Liver (tissue), 9 donors: ENCODE results near the gene HMX2. TPM values are rescaled to one million over a fixed set of nuclear protein-coding genes. Genes with fewer than 3 reads are reported as not detected.

ENCODE experiments used
- DNase-seq: peaks from one replicate; pipeline ENCODE4 v3.0.0-alpha.2; 2017; ENCODE audit warnings: low spot score
- H3K27ac ChIP-seq, 2 donors: one replicate each; pipeline ENCODE4 v1.7.0; 2013; ENCODE audit warnings: inconsistent platforms in 2 of 2, low read length in 2 of 2, control low read depth in 1 of 2, low read depth in 1 of 2, mild to moderate bottlenecking in 1 of 2
- H3K27me3 ChIP-seq, 4 donors: one replicate each; pipeline versions ENCODE4 v1.6.1 to v1.7.0; 2013; ENCODE audit warnings: low read length in 3 of 4, inconsistent platforms in 1 of 4, mild to moderate bottlenecking in 1 of 4, moderate library complexity in 1 of 4; ENCODE audit not compliant: control insufficient read depth in 4 of 4, insufficient read depth in 4 of 4
- H3K36me3 ChIP-seq, 4 donors: one replicate each; pipeline versions ENCODE4 v1.6.1 to v1.7.0; 2013; ENCODE audit warnings: low read length in 3 of 4, mild to moderate bottlenecking in 3 of 4, low read depth in 1 of 4, moderate library complexity in 1 of 4; ENCODE audit not compliant: control insufficient read depth in 4 of 4, insufficient read depth in 3 of 4
- H3K4me1 ChIP-seq, 4 donors: one replicate each; pipeline versions ENCODE4 v1.6.1 to v1.7.0; 2013; ENCODE audit warnings: low read length in 3 of 4, mild to moderate bottlenecking in 3 of 4, moderate library complexity in 1 of 4; ENCODE audit not compliant: control insufficient read depth in 4 of 4, insufficient read depth in 4 of 4
- H3K4me3 ChIP-seq, 3 donors: one replicate each; pipeline versions ENCODE4 v1.6.1 to v1.7.0; 2013; ENCODE audit warnings: low read length in 3 of 3, control low read depth in 1 of 3, low read depth in 1 of 3, mild to moderate bottlenecking in 1 of 3
- H3K9ac ChIP-seq, 2 donors: one replicate each; pipeline ENCODE4 v1.7.0; 2013; ENCODE audit warnings: low read length in 2 of 2, mild to moderate bottlenecking in 2 of 2, moderate library complexity in 2 of 2, control low read depth in 1 of 2, low read depth in 1 of 2
- H3K9me3 ChIP-seq, 4 donors: one replicate each; pipeline versions ENCODE4 v1.6.1 to v1.7.0; 2013; ENCODE audit warnings: low read length in 3 of 4; ENCODE audit not compliant: control insufficient read depth in 4 of 4
- EGR1 ChIP-seq, 2 donors: IDR thresholded peaks; 2 replicates each; pipeline ENCODE4 v1.6.1; 2016 to 2018; ENCODE audit warnings: antibody characterized with exemption in 2 of 2, low read depth in 2 of 2
- FOXA1 ChIP-seq: IDR thresholded peaks from 2 replicates; pipeline ENCODE4 v1.6.1; 2016; ENCODE audit warnings: antibody characterized with exemption
- FOXA2 ChIP-seq: IDR thresholded peaks from 2 replicates; pipeline ENCODE4 v1.6.1; 2016; ENCODE audit warnings: antibody characterized with exemption
- GABPA ChIP-seq, 2 donors: IDR thresholded peaks in 1 of 2; conservative IDR thresholded peaks in 1 of 2; 2 replicates each; pipeline ENCODE4 v1.6.1; 2016; ENCODE audit warnings: antibody characterized with exemption in 2 of 2, mild to moderate bottlenecking in 1 of 2, moderate library complexity in 1 of 2
- HNF4A ChIP-seq, 2 donors: conservative IDR thresholded peaks; 2 replicates each; pipeline ENCODE4 v1.6.1; 2016; ENCODE audit warnings: antibody characterized with exemption in 2 of 2, mild to moderate bottlenecking in 2 of 2
- HNF4G ChIP-seq: IDR thresholded peaks from 2 replicates; pipeline ENCODE4 v1.6.1; 2016; ENCODE audit warnings: antibody characterized with exemption
- JUND ChIP-seq, 2 donors: IDR thresholded peaks; 2 replicates each; pipeline ENCODE4 v1.6.1; 2016; ENCODE audit warnings: antibody characterized with exemption in 2 of 2
- NR2F2 ChIP-seq: IDR thresholded peaks from 2 replicates; pipeline ENCODE4 v1.6.1; 2016; ENCODE audit warnings: antibody characterized with exemption
- RAD21 ChIP-seq, 2 donors: IDR thresholded peaks; 2 replicates each; pipeline ENCODE4 v1.6.1; 2016; ENCODE audit warnings: antibody characterized with exemption in 2 of 2, mild to moderate bottlenecking in 2 of 2
- RXRA ChIP-seq, 2 donors: IDR thresholded peaks; 2 replicates each; pipeline ENCODE4 v1.6.1; 2017 to 2018; ENCODE audit warnings: antibody characterized with exemption in 2 of 2, mild to moderate bottlenecking in 1 of 2
- SP1 ChIP-seq: IDR thresholded peaks from 2 replicates; pipeline ENCODE4 v1.6.1; 2018; ENCODE audit warnings: antibody characterized with exemption, mild to moderate bottlenecking
- TAF1 ChIP-seq: conservative IDR thresholded peaks from 2 replicates; pipeline ENCODE4 v1.6.1; 2016; ENCODE audit warnings: antibody characterized with exemption, mild to moderate bottlenecking
- WGBS: extraction: QIAGEN DNeasy Blood & Tissue Kit; methylation state at CpG from one replicate; pipeline ENCODE4 v1.1.7; 2013; 5-methylcytosine and 5-hydroxymethylcytosine counted together
- polyA plus RNA-seq, 2 donors: library from polyadenylated mRNA; stranded (reverse) in 1 of 2; unstranded in 1 of 2; fragments of 200-250 nt in 1 of 2; fragments of >200 nt in 1 of 2; fragmentation: Nextera tagmentation in 1 of 2; extraction: Ambion mirVana in 1 of 2; gene quantifications; one replicate each; pipeline versions ENCODE4 v1.2.1 to v1.2.3, GENCODE V29; 2013 to 2015
- total RNA-seq, 2 donors: library from RNA; depleted of rRNA; stranded (reverse); fragments of >200 nt; gene quantifications; one replicate each; pipeline ENCODE4 v1.2.3, GENCODE V29; 2014
- TF ChIP-seq, protein P1 (sequence below): fragments of 150-350 bp; IDR thresholded peaks from 2 replicates; pipeline ENCODE4 v1.5.1; 2017; ENCODE audit warnings: improper control_type of control experiment, low read depth, low read length; ENCODE audit not compliant: missing input control
- TF ChIP-seq, protein P2 (sequence below): IDR thresholded peaks from 2 replicates; pipeline ENCODE4 v1.6.1; 2016; ENCODE audit warnings: antibody characterized with exemption, mild to moderate bottlenecking
- TF ChIP-seq, protein P3 (sequence below): IDR thresholded peaks from 2 replicates; pipeline ENCODE4 v1.6.1; 2016; ENCODE audit warnings: antibody characterized with exemption
- TF ChIP-seq, protein P4 (sequence below): IDR thresholded peaks from 2 replicates; pipeline ENCODE4 v1.6.1; 2016; ENCODE audit warnings: antibody characterized with exemption
- TF ChIP-seq, protein P5 (sequence below): IDR thresholded peaks from 2 replicates; pipeline ENCODE4 v1.6.1; 2016; ENCODE audit warnings: antibody characterized with exemption
- donor health status: healthy.
- donor health status: healthy.
- donor health status: healthy.
- donor health status: healthy.
- donor health status: healthy.

HMX2 gene
- total and polyA plus RNA-seq, 4 donors: not detected

DNA sequence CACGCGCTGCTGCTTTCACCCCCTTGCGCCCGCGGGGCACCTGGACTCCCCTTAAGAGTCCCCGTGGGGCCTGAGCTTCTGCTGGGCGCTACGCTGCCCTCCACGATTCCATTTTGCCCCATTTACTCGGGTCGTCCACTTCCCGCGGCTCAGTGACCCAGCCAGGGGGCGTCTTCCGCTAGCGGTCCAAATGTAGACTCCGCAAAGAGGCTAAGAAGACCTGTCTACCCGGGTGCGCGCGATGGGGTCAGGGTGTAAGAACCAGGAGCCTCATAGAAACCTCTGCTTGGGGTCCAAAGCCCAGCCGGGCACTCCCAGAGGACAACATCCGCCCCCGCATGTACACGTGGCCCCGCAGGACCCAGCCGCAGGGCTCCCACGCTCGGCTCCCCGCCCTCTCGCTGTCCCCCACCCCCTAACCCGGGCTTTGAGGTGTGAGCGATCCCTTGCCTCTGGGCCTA, 5.2 kb upstream of the HMX2 start:
- Histone ChIP-seq H3K9ac (no peak overlapping the region), H3K9me3 (no peaks in the 10 kb centered on the region), H3K4me3 (no peak overlapping the region), H3K27ac (no peak overlapping the region), H3K27me3 (peaks cover 11 to 40% (median 30%) of the 10 kb centered on the region in 4 donors), H3K4me1 (peaks cover 4 to 12% (median 7%) of the 10 kb centered on the region in 4 donors), H3K36me3 (no peaks in the 10 kb centered on the region)
- no peak for TF ChIP-seq TAF1
- TF ChIP-seq FOXA2: no peak
- TF ChIP-seq JUND (IDR thresholded peaks at IDR 0.05): no peak
- TF ChIP-seq NR2F2: no peak
- TF ChIP-seq, protein P1, sequence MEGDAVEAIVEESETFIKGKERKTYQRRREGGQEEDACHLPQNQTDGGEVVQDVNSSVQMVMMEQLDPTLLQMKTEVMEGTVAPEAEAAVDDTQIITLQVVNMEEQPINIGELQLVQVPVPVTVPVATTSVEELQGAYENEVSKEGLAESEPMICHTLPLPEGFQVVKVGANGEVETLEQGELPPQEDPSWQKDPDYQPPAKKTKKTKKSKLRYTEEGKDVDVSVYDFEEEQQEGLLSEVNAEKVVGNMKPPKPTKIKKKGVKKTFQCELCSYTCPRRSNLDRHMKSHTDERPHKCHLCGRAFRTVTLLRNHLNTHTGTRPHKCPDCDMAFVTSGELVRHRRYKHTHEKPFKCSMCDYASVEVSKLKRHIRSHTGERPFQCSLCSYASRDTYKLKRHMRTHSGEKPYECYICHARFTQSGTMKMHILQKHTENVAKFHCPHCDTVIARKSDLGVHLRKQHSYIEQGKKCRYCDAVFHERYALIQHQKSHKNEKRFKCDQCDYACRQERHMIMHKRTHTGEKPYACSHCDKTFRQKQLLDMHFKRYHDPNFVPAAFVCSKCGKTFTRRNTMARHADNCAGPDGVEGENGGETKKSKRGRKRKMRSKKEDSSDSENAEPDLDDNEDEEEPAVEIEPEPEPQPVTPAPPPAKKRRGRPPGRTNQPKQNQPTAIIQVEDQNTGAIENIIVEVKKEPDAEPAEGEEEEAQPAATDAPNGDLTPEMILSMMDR: no peak
- no peak for TF ChIP-seq RXRA (IDR thresholded peaks at IDR 0.05)
- TF ChIP-seq, protein P2, sequence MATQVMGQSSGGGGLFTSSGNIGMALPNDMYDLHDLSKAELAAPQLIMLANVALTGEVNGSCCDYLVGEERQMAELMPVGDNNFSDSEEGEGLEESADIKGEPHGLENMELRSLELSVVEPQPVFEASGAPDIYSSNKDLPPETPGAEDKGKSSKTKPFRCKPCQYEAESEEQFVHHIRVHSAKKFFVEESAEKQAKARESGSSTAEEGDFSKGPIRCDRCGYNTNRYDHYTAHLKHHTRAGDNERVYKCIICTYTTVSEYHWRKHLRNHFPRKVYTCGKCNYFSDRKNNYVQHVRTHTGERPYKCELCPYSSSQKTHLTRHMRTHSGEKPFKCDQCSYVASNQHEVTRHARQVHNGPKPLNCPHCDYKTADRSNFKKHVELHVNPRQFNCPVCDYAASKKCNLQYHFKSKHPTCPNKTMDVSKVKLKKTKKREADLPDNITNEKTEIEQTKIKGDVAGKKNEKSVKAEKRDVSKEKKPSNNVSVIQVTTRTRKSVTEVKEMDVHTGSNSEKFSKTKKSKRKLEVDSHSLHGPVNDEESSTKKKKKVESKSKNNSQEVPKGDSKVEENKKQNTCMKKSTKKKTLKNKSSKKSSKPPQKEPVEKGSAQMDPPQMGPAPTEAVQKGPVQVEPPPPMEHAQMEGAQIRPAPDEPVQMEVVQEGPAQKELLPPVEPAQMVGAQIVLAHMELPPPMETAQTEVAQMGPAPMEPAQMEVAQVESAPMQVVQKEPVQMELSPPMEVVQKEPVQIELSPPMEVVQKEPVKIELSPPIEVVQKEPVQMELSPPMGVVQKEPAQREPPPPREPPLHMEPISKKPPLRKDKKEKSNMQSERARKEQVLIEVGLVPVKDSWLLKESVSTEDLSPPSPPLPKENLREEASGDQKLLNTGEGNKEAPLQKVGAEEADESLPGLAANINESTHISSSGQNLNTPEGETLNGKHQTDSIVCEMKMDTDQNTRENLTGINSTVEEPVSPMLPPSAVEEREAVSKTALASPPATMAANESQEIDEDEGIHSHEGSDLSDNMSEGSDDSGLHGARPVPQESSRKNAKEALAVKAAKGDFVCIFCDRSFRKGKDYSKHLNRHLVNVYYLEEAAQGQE: no peak
- no peak for TF ChIP-seq EGR1 (IDR thresholded peaks at IDR 0.05; ENCODE audit: low read depth in 2 of 2)
- TF ChIP-seq, protein P3, sequence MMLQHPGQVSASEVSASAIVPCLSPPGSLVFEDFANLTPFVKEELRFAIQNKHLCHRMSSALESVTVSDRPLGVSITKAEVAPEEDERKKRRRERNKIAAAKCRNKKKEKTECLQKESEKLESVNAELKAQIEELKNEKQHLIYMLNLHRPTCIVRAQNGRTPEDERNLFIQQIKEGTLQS: no peak
- TF ChIP-seq HNF4A (conservative IDR thresholded peaks at IDR 0.05): no peak
- no peak for TF ChIP-seq GABPA (IDR thresholded peaks at IDR 0.05 in 1 of 2, conservative IDR thresholded peaks at IDR 0.05 in 1 of 2)
- TF ChIP-seq, protein P4, sequence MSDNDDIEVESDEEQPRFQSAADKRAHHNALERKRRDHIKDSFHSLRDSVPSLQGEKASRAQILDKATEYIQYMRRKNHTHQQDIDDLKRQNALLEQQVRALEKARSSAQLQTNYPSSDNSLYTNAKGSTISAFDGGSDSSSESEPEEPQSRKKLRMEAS: no peak
- TF ChIP-seq RAD21 (IDR thresholded peaks at IDR 0.05): no peak
- TF ChIP-seq HNF4G: no peak
- 5% methylated on average over 33 of the region's 33 CpGs for WGBS
- no peak for DNase-seq

DNA sequence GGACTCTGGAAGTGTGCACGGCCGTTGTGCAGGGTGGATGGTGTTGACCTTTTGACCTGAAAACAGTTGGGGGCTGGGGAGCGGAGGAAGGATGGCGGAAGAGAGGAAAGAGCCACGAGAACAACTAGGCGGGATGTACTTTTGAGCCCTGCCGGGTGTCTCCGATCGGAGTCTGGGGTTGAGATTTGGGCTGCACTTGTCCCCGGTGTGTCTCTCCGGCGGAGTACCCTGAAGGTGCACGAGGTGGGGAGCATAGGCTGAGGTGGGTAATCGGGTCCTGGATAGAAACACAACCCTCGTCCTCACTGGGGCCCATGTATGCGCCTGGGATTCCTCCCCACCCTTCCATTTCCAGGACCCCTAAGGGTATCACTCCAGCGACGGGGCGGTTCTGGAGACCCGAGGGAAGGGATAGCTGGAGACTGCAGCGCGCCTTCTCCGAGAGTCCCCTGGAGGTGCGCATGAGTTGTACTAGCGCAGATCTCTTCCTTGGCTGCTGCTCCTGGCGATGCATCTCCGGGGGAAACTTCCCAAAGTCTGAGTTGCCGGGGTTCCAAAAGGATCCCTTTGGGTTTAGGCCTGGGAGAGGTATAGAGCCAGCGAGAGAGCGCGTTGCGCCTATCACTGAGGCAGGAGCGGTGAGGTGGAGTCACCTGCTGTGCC, 4.6 kb upstream of the HMX2 start:
- no peak for DNase-seq
- Histone ChIP-seq H3K4me1 (peaks cover 2 to 13% (median 6%) of the 10 kb centered on the region in 4 donors), H3K27ac (no peak overlapping the region), H3K9ac (no peak overlapping the region), H3K4me3 (no peak overlapping the region), H3K36me3 (no peaks in the 10 kb centered on the region), H3K27me3 (peaks cover 11 to 42% (median 30%) of the 10 kb centered on the region in 4 donors), H3K9me3 (no peaks in the 10 kb centered on the region)
- WGBS: 8% methylated on average over 33 of the region's 33 CpGs
- TF ChIP-seq, protein P3: no peak
- TF ChIP-seq JUND (IDR thresholded peaks at IDR 0.05): no peak
- TF ChIP-seq NR2F2: no peak
- TF ChIP-seq, protein P4: no peak
- TF ChIP-seq, protein P1: no peak
- no peak for TF ChIP-seq RXRA (IDR thresholded peaks at IDR 0.05)
- no peak for TF ChIP-seq SP1
- no peak for TF ChIP-seq FOXA1
- TF ChIP-seq EGR1 (IDR thresholded peaks at IDR 0.05; ENCODE audit: low read depth in 2 of 2): no peak
- no peak for TF ChIP-seq FOXA2
- no peak for TF ChIP-seq HNF4A (conservative IDR thresholded peaks at IDR 0.05)
- TF ChIP-seq, protein P5, sequence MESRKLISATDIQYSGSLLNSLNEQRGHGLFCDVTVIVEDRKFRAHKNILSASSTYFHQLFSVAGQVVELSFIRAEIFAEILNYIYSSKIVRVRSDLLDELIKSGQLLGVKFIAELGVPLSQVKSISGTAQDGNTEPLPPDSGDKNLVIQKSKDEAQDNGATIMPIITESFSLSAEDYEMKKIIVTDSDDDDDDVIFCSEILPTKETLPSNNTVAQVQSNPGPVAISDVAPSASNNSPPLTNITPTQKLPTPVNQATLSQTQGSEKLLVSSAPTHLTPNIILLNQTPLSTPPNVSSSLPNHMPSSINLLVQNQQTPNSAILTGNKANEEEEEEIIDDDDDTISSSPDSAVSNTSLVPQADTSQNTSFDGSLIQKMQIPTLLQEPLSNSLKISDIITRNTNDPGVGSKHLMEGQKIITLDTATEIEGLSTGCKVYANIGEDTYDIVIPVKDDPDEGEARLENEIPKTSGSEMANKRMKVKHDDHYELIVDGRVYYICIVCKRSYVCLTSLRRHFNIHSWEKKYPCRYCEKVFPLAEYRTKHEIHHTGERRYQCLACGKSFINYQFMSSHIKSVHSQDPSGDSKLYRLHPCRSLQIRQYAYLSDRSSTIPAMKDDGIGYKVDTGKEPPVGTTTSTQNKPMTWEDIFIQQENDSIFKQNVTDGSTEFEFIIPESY: no peak
